Measurements from ENCODE around the gene RAB7B.
"Not testable (repeated sequence)": the region's sequence is repeated elsewhere in the genome, so short reads cannot be mapped to it uniquely, and the experiment has no call there.

RAB7B gene

DNA sequence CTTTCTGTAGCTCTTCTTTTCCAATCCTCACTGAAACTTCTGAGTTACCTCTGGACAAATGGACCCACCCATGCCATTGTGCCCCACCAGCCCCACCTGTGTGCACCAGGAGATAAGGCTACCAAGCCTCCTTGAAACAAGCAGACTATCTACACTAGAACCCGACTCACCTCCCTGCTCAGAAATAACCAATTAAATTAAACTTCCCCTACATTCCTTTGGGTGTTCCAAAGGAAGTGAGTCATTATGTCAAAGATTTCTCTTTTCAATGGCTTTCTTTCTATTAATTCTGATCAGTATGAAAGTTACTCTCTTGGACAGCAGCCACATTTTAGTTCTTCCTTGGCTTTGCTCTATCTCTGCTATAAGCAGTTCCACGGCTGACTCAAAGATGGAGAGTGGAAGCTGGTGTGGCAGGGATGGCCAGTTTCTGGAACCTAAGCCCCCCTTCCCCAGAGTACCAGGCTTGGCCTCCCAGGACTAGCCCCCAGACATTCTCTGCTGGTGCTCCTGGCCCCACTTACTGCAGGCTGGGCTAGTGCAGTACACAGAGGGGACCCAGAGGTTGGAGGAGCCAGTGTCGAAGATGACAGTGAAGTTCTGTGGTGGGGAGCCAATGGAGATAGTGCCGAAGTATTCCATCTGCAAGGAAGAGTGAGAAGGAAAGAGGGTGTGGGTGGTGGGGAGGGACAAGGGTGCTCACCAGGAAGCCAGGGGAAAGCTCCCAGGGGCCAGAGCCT lies 18.6 kb upstream of the RAB7B start:
- DNase-seq: no peak

DNA sequence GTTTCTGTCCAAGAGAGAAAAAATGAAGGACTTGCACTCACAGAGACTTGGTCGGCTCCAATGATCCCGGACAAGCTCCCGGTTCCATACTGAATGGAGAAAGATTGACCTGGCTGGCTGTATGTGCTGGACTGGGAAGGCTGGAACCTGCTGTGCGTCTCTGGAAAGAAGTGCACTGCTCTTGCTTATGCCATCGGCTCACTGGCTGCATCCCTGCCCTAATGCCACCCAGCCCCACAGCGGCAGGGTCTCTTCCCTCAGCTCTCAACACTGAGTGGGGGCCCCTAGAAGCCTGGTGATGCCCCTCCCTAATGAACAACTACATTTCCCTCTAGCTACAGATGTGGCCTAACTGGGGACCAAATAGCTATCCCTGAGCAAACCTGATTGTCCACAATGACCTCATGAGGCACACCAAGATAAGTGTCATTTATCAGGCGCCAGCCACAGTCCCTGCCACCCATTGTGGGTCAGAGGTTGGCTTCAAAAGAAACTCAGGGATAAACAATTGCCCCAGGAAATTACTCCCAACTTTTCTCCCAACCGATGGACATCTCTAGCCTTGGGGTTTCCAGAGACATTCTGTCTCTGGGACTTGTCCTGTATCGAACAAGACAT lies 17.9 kb upstream of the RAB7B start:
- no peak for DNase-seq

DNA sequence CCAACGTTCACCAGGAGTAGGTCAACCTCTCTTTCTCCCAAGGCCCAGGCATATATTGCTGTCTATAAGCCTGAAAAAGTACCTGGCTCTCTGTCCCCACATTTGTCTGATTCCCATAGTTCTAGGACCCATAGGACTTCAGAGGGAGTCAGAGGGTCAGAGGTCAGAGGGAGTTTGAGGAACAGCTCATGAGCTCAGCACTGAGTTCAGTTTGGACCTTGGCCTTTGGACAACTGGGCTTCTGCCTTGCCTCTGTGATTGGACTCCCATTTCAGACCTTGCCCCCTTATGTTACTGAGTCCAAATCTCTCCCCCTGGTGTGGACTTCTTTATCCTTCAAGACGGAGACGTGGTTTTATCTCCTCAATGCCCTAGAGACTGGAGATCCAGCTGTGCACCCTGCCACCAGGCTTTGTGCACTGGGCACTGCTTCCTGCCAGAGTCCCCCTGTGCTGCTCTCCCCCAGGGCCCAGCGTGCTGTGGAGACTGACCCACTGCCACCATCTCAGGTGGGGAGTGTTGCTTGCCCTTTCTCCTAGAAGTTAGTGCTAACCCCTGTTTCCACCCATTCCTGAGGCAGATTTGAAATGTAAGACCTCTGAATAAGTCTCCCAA lies 17.3 kb upstream of the RAB7B start:
- DNase-seq: no peak

DNA sequence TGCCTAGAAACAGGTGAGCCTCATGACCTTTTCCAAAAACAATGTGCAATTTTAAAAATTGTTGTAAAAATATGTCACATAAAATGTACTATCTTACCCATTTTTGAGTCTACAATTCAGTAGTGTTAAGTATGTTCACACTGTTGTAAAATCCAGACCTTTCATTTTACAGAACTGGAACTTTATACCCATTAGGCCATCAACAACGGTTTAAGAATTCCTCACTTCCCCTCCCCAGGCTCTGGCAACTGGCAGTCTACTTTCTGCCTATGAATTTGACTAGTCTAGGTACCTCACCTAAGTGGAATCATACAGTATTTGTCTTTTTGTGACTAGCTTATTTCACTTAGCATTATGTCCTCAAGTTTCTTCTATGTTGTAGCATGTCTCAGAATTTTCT lies 11.9 kb upstream of the RAB7B start:
- DNase-seq: no peak

DNA sequence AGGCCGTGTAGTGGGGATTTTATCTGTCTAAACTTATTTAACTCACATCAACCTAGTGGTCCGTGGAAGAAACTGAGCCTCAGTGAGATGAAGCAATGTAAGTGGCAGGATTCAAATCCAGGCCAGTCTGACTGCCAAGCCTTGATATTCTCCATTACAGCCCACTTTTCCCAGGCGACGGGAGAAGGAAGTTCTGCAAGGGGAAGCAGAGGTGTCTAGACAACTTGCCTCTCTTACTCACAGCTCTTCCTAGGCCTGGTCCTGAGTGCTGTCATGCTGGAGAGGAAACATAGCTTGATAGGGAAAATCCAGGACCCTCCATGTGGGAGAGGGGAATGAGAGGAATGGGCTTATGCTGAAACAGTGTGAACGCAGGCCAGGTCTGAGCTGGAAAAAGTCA lies 11.4 kb upstream of the RAB7B start:
- no peak for DNase-seq

DNA sequence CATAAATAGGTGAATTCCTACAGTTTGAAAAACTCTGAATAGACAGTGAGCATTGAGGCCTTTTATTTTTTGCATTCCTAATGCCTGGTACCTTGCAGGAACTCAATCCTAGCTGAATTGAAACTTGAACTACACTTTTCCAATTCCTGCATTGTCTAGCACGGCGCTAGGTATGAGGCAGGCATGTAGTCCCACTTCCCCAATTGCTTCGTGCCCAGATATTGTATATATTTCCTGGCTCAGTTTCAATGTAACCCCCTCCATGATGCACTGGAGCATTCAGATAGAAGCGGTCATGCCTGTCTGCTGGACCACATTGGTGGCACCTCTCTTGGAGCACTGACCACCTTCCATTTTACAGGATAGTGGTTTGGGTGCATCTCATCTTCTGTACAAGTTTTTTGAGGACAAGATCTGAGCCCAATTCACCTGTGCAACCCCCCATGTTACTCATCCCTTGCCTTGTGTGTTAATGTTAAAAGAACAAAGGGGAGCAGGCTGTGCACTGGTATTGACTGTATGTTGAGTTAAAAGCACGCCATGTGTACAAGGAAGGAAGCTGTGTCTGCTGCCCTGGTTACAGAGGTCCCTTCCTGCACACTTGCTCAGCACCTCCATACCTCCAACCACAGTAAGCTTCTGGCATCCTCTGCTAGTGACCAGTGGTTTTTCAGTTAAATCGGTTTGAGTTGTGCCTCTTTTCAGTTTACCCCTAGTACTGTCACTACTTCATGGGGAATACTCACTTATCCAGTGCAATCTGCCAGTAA lies 10.0 kb upstream of the RAB7B start:
- no peak for DNase-seq

DNA sequence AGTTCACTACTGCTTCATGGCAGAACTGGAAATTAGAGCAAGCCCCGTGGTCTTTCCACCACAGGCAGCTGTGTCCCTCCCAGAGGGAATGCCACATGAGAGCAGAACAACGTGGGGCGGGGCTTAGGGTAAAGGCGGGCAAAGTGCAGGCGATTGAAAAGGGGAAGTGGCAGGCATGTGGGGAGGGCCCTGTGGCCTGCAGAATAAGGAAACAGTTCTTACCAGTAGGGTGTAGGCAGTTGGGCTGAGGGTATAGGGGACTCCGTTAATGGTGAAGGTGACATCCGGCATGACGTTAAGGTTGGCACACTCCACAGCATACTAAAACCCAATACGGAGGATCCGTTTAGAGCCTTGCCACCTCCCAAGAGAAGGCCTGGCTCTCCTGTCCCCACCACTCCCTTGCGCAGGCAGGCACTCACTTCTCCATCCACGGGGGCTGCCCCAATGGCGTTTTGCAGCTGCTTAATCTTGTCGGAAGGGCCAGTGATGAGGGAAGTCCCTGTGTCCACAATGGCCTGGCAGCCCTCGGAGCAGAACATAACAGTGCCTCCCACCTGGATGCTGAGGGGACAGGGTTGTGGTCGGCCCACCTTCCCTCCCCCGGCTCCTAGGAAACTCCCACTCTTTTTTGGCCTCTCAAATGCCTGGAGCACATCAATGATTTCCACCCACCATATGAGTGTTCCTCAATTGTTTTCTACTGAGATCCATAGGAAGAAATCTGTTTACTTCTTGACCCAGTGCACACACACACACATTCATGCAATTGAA lies 9.1 kb upstream of the RAB7B start:
- DNase-seq: no peak

DNA sequence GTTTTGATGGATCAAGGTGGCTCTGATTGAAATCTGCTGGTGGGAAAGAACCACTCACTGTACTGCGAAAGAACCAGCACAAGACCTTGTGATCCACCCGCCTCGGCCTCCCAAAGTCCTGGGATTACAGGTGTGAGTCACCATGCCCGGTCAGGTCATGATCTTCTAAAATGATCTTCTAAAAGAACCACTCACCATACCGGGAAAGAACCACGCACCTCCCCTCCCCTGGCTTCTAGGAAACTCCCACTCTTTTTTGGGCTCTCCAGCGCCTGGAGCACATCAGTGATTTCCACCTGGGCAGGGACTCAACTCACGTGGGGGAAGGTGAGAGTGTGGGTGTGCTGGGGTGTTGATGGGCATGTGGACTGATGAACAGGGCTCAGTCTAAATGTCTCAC lies 7.9 kb upstream of the RAB7B start:
- no peak for DNase-seq

DNA sequence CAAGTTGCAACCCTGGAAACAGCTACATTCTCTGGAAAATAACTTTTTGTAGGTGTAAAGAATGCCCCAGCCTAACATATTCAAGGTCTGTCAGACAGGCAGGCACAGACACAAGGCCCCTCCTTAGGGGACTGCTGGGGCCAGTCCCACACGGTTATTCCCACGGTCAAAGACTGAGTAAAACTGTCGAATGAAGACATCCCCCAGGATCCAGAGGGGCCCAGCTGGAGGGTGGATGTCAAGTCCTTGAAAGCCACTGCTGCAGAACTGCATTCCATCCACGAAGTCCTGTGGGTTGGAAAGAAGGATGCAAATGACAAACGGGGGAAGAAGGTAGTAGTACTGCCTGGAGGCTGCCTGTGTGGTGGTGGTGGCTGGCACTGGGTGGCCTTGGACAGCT lies 6.9 kb upstream of the RAB7B start:
- no peak for DNase-seq

DNA sequence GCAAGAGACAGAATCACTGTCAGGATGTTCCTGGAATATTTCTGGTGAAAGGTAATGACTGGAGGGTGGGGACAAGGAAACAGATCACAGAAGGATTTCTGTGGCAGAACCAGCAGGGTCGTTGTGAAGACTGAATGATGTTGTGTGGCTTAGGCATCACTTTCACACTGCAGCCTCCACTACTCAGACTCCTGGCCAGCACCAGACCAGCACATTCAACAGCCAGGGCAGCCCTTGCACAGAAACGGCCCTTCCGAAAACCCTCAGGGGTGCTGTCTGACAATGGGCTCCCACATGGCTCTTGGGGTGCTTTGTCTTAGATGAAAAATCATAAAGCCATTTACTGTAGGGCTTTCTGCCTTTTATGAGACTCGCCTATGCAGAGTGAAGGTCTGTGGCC lies 3.8 kb upstream of the RAB7B start:
- DNase-seq: no peak

DNA sequence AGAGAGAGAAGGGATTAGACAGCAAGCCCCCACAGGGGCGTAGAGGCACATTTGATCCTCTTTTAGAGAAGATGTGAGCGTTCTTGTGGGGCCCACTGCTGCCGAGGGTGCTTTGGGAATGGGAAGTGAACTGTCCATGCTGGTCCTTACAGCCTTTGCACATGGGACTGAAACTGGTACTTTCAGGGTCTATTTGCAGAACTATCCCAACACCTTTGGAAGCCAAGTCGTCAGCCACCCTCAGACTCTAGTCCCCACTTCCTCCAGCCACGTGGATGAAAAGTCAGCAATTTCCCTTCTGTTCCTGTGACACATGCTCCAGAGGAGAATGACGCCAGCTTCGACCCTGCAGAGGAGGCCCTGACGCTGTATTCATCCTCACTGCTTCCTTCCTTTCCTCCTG lies 2.6 kb upstream of the RAB7B start:
- no peak for DNase-seq

DNA sequence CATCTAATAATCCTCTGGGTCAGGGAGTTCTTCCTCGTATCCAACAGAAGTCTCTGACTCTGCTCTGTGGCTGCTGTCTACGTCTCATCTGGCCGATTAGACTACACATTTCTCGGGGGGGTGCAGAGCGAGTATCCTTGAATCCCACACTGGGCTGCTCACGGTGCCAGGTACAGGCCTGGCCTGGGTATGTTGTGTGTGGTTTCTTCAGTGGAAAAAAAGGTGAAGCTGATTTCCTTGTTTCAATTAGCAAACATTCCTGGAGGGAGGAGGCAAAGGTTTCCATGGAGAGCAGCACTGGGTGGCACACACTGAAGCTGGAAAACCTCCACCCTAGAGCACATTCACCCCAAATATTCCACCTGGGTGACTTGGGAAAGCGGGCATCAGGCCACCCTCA lies 2.0 kb upstream of the RAB7B start:
- DNase-seq: no peak

DNA sequence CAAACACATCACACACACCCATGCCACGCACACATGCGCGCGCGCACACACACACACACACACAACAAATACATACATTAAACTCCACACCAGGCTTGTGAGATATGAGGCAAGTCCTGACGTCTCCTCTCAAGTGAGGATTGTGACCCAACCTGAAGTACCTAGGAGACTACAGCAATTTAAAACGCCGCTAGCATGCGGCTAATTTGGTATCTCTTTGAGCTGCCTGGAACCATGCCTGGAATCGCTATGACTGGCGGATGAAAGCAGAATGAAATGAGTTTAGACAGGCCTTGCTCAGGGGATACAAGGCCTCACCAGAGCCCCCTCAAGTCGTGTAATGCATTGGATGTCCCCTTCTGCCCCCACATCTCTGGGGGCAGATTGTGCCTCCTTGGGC lies 1.6 kb upstream of the RAB7B start:
- DNase-seq: peak; percentile 37

DNA sequence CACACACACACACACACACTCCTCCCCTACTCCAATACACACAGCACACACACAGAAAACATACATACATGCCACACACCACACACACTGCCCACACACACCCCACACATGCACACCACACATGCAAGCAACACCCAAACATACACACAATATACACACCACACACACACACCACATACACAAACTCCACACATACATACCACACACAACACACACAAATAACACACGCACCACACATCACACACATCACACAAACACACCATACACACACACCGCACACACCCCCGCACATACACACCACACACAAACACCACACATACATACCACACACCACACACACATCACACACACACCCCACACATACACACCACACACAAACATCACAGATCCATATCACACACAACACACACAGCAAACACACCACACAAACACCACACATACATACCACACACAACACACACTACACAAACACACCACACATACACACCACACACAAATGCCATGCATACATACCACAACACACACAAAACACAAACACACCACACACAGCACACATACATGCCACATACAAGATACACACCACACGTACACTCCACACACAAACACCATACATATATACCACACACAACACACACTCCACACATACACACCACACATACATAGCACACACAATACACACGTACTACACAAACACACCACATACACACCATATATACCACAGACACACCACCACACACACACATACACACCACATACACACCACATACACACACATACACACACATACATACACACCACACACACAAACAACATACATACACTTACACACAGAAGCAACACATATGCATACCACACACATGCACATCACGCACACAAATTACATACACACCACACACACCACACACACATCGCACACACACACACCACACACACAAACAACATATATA lies 932 bp upstream of the RAB7B start:
- no peak for DNase-seq

DNA sequence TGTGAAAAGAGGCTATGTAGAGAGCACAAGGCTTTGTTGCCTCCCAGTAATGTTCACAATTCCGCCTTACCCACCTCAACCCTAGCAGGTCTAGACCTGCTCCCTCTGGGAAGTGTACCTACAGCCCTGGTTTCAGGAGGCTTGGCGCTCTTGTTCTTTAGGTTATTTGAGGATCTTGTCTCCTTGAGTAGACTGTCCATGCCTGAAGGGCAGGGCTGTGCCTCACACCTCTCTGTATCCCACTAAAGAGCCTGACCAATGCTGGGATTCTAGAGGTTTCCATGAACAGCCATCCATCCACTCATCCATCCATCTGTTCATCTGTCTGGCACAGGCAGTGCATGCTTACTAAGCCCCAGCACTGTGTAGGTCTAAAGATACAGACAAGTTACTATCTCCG lies 1.0 kb downstream of the RAB7B start:
- no peak for DNase-seq

DNA sequence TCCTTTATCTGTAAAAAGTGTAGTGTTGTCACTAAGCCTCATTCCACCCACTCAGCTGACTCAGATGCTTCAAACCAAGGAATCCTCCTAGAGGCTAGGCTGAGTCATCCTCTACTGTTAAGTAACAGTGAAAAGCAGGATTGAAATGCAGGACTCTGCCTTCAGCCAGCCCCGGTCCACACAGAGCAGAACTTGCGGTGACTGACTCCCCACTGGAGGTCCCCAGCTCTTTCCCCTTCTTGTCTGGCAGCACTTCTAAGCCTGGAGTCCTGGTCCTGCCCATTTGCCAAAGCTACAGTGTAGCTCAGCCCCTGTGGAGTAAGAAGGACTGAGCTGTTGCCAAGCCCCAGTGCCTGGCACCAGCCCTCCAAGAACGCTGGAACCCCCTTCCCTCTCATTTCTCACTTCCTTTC lies 1.7 kb downstream of the RAB7B start:
- DNase-seq: no peak

DNA sequence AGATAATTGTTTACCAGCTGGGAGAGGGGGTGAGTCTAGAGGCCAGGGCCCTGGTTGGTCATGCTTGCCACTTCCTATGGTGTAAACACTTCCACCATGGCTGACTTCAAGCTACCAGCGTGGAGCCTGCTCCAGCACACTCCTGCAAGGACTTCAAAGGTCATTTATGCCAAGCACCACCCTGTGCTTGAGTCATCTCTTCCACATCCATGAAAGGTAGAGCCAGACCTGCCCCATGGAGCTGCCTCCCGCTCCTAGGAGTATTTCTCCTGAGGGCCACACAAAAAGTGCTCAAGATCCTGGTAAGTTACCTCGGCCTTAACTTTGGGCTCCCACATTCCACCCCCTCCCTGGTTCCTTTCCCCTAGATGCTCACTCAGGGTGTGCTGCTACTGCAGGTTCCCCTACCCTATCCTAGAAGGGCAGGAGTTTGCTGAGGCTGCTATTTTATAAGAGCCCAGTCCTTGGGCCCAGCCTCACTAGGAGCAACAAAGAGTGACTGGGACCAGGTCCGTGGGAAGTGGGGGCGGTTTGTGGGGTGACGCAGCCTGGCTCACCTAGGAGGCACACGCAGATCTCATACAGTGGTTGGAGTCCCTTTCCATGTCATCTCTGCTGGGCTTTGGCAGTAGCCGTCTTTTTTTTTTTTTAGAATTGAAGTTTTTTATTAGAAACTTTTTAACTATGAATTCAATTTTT lies 2.4 kb downstream of the RAB7B start:
- DNase-seq: no peak

DNA sequence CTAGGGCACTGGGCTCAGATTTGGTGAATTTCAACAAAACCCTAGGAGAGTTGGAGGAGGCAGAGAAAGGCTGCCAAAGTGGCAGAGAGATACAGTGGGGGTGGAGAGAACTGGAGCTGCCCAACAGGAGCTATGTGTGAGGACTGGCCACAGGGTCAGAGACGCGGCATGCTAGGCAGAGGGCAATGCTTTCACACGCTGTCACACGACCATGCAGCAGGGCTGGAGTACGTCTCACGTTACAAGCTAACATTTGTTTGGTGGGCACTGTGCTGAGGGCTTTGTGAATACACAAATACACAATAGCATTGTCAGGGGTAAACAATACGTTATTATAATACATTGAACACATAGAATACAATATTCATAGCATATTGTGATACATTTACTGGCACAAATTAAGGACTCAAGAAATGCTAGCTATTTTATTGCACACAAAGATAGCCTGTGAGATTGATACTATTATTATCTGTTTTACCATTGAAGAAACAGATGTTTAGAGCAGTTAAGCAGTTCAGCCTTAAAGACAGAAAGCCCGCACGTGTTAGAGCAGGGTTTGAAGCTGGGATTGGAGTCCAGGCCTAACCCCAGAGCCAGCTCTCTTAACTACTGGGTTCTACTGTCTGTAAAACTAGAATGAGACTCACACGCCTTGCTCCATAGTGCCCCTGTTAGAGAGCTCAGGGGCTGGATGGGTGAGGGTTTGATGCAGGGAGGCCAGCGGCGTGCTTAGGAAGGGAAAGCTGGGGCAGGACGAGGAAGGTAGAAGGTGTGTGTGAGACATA lies 4.5 kb downstream of the RAB7B start:
- no peak for DNase-seq

DNA sequence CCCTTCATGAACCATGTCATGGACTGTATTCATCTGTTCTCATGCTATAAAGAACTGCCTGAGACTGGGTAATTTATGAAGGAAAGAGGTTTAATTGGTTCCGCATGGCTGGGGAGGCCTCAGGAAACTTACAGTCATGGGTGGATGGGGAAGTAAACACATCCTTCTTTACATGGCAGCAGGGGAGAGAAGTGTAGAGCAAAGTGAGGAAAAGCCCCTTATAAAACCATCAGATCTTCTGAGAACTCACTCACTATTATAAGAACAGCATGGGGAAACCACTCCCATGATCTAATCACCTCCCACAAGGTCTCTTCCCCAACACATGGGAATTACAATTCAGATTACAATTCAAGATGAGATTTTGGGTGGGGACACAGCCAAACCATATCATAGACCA lies 6.6 kb downstream of the RAB7B start:
- DNase-seq: not testable (repeated sequence)

DNA sequence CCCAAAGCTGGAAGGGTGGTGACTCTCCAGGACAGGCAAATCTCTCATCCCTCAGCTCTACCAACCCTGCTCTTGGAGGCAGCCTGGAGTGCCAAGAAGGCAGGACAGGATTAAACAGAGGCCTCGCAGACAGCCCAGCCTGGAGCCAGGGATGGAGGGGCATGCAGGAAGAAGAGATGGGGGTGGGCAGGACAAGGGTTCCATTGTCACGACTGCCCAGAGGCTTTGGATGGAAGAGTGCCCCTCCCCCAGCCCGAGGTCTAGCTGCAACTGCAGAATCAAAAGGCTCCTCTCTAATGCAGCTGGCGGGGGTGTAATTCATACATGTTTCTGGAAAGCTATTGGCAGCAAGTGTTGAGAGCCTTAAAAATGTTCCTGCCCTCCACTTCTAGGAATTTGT lies 8.8 kb downstream of the RAB7B start:
- DNase-seq: no peak

All from NCI-H1105 treated with DMSO at 0.1 percent for 48 hours (cell line).